Mucosa of descending colon (tissue), 3 donors: Measurements from ENCODE around the gene RNASE8. TPM values are rescaled to one million over a fixed set of nuclear protein-coding genes. Genes with fewer than 3 reads are reported as not detected.
A peak's percentile ranks its signal among the peaks of the same experiment; 100 is the strongest.

Experiments used
- ATAC-seq: fragments of 200-7000 bp; cut with Tn5 transposase; one replicate; pipeline ENCODE4 v1.9.1; 2020; ENCODE audit warnings: mild to moderate bottlenecking, moderate library complexity
- DNase-seq, 3 donors: peaks; one replicate each; pipeline ENCODE4 v3.0.0-alpha.2; 2020
- H3K36me3 ChIP-seq: fragments of 200-600 bp; one replicate; pipeline ENCODE4 v1.8.0; 2021; ENCODE audit warnings: low read depth, mild to moderate bottlenecking
- H3K4me1 ChIP-seq: fragments of 200-600 bp; one replicate; pipeline ENCODE4 v1.8.0; 2021; ENCODE audit warnings: low read depth, mild to moderate bottlenecking
- H3K4me3 ChIP-seq: fragments of 200-600 bp; one replicate; pipeline ENCODE4 v1.8.0; 2021; ENCODE audit warnings: mild to moderate bottlenecking
- H3K9me3 ChIP-seq: fragments of 200-600 bp; one replicate; pipeline ENCODE4 v1.8.0; 2021; ENCODE audit warnings: mild to moderate bottlenecking
- CTCF ChIP-seq: fragments of 200-600 bp; IDR thresholded peaks from one replicate; pipeline ENCODE4 v1.8.0; 2022; ENCODE audit warnings: antibody characterized with exemption, mild to moderate bottlenecking
- intact Hi-C, 2 donors: fragments of 100-400 bp; cut with DNase I in 1 of 2; cut with micrococcal nuclease in 1 of 2; formaldehyde crosslinking; loops; one replicate each; pipeline versions ENCODE4 v1.11.0 to v1.11.1; 2022; cut with DNase I, micrococcal nuclease
- total RNA-seq, 3 donors: library from RNA; stranded (reverse); fragmentation: NEBNext Ultra II Directional in 2 of 3; extraction: Animal tissue kit (Norgen Biotek cat#: 25700) in 2 of 3; gene quantifications; one replicate each; pipeline versions ENCODE4 v1.2.1 to v1.2.4, GENCODE V29; 2021 to 2023
- donor health status: DM: no; HTN: no; CAD: no; lungs with moderate emphysema.
- donor health status: DM: no; HTN: no; CAD: no.
- donor health status: DM: no; HTN: yes; CAD: no.

The RNASE8 gene
- total RNA-seq, 3 donors from 2014 or later: not detected

GRCh38 chr14:21055432-21056117 is 2.0 kb upstream of the RNASE8 start:
- H3K9me3 ChIP-seq: no peaks in the 10 kb centered on the region
- peaks cover 28% of the 10 kb centered on the region for H3K4me1 ChIP-seq
- intact Hi-C loops: no loop called here
- ATAC-seq (peak; percentile 78), DNase-seq (peak in 2 of 3 donors; percentile 50 to 69)
- no peaks in the 10 kb centered on the region for H3K36me3 ChIP-seq
- H3K4me3 ChIP-seq: no peak overlapping the region
- no peak for TF ChIP-seq CTCF

DNA sequence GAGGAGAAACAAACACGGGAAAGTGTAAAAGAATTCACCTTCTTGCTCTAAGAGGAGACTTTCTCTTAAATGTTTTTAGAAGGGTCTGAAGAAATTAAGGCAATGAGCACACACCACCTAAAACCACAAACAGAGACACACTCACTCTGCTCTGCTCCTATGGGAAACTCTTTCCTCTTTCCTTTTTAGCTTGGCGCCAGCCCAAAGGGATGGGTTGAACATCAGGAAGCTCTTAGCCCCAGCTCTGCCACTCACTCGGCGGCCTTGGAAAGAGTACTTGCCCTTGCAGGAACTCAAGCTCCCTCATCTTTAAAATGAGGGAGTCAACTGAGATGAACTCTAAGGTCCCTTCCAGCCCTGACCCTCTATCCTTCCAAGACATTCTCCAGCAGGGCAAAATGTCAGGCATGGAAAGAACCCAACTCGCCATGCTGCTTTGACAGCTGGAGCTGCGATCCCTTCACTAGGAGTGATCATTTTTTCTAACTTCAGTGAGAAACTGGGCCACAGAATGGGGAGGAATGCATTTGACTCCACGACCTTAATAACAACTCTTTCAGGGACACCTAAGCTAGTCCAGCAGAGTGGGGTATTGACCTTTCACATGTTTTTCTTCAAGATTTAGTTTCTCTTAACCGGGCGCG is 980 bp upstream of the RNASE8 start:
- intact Hi-C loops: no loop called here
- no peak for TF ChIP-seq CTCF
- ATAC-seq (peak; percentile 64), DNase-seq (peak; percentile 78 to 93 (median 81))
- Histone ChIP-seq H3K36me3 (no peaks in the 10 kb centered on the region), H3K9me3 (no peaks in the 10 kb centered on the region), H3K4me3 (no peak overlapping the region), H3K4me1 (peaks cover 28% of the 10 kb centered on the region)

GRCh38 chr14:21058903-21059302 is 1.3 kb downstream of the RNASE8 start:
- DNase-seq: no peak
- intact Hi-C loops: no loop called here
- TF ChIP-seq CTCF: no peak
- H3K9me3 ChIP-seq: no peaks in the 10 kb centered on the region
- no peak for ATAC-seq
- H3K4me3 ChIP-seq: no peak overlapping the region
- peaks cover 21% of the 10 kb centered on the region for H3K4me1 ChIP-seq
- H3K36me3 ChIP-seq: no peaks in the 10 kb centered on the region

- TF ChIP-seq CTCF: no peak
- DNase-seq (no peak), ATAC-seq (peak; percentile 8)
- no peak overlapping the region for H3K4me3 ChIP-seq
- H3K36me3 ChIP-seq: no peaks in the 10 kb centered on the region
- intact Hi-C loops: no loop called here
- H3K4me1 ChIP-seq: peaks cover 12% of the 10 kb centered on the region
- no peaks in the 10 kb centered on the region for H3K9me3 ChIP-seq
Observed at GRCh38 chr14:21059842-21060613, 2.4 kb downstream of the RNASE8 start.

- Histone ChIP-seq H3K9me3 (no peaks in the 10 kb centered on the region), H3K36me3 (no peaks in the 10 kb centered on the region), H3K4me3 (no peak overlapping the region), H3K4me1 (peaks cover 7% of the 10 kb centered on the region)
- intact Hi-C loops: no loop called here
- peak; percentile 69 for ATAC-seq
- no peak for TF ChIP-seq CTCF
- peak in 1 of 3 donors; percentile 67 for DNase-seq
Observed at GRCh38 chr14:21060614-21061346, 3.2 kb downstream of the RNASE8 start.
